ENCODE data around the gene ENTREP3.

ENTREP3 gene

GRCh38 chr1:155197901-155198546, 57.3 kb downstream of the ENTREP3 start:
- no peak for DNase-seq
